Activated T-cell treated with anti-CD3 and anti-CD28 coated beads, Interleukin-2, amount 50 U/mL, for 4 hours (primary cell): ENCODE data around the gene POM121. TPM values are rescaled to one million over a fixed set of nuclear protein-coding genes. Genes with fewer than 3 reads are reported as not detected.
"Not testable (repeated sequence)": the region's sequence is repeated elsewhere in the genome, so short reads cannot be mapped to it uniquely, and the experiment has no call there.

Experiments
- ATAC-seq, 2 donors: fragments of 200-7000 bp; cut with Tn5 transposase; one replicate each; pipeline ENCODE4 v1.10.0; 2021
- DNase-seq: peaks from one replicate; pipeline ENCODE4 v3.0.0-alpha.2; 2020
- H3K27me3 Mint-ChIP-seq: one replicate; pipeline ENCODE4 v1.8.0; 2021; ENCODE audit warnings: low read depth, mixed read lengths
- H3K36me3 Mint-ChIP-seq: one replicate; pipeline ENCODE4 v1.8.0; 2022; ENCODE audit warnings: mixed read lengths; ENCODE audit not compliant: insufficient read depth
- H3K4me1 Mint-ChIP-seq: one replicate; pipeline ENCODE4 v1.8.0; 2021; ENCODE audit warnings: low read depth, mixed read lengths
- H3K4me3 Mint-ChIP-seq: one replicate; pipeline ENCODE4 v1.8.0; 2021; ENCODE audit warnings: mild to moderate bottlenecking, moderate library complexity, mixed read lengths
- H3K9me3 Mint-ChIP-seq: one replicate; pipeline ENCODE4 v1.8.0; 2021; ENCODE audit warnings: mixed read lengths
- total RNA-seq, 3 donors: library from RNA; stranded (reverse); gene quantifications; one replicate each; pipeline ENCODE4 v1.2.1, GENCODE V29; 2021

POM121 gene
- 10 to 100 TPM; 77.5 to 93.4 (median 84.2) TPM for total RNA-seq

DNA sequence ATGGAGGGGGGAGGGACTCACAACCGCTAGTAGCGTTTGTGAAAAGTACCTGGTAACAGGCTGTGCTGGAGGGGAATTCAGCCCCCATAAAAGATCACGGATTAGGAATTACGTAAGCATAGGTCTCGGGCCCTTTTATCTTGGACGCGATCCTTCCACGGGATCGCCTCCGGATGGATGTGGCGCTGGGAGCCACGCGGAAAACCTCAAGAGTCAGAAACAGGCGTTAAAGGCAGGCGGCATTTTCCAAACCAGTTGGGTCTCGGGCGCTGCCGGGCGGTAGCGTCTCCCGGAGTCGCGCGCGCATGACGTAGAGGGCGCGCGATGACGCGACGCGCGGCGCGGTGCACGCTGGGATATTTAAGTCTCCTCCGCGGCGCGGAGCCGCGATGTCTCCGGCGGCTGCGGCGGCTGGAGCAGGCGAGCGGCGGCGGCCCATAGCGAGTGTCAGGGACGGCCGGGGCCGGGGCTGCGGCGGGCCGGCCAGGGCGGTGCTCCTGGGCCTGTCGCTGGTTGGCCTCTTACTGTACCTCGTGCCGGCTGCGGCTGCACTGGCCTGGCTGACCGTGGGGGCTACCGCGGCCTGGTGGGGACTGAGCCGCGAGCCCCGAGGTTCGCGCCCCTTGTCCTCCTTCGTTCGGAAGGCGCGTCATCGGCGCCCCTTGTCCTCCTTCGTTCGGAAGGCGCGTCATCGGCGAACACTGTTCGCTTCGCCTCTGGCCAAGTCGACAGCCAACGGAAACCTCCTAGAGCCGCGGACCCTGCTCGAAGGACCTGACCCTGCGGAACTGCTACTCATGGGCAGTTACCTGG is at the start of gene POM121:
Gene POM121, plus strand, starts transcription at position 363 of the 813 bp plus-strand sequence. Its CDS starts 27 bp downstream, at position 390.
- DNase-seq (peak; percentile 80), ATAC-seq (peak; percentile 90 to 91)
- H3K36me3 Mint-ChIP-seq = peaks cover 36% of the 10 kb centered on the region
- peaks cover 26% of the 10 kb centered on the region for H3K4me1 Mint-ChIP-seq
- no peaks in the 10 kb centered on the region for H3K9me3 Mint-ChIP-seq
- H3K27me3 Mint-ChIP-seq = no peaks in the 10 kb centered on the region
- H3K4me3 Mint-ChIP-seq = peak within 1 kb of the TSS; percentile 98

DNA sequence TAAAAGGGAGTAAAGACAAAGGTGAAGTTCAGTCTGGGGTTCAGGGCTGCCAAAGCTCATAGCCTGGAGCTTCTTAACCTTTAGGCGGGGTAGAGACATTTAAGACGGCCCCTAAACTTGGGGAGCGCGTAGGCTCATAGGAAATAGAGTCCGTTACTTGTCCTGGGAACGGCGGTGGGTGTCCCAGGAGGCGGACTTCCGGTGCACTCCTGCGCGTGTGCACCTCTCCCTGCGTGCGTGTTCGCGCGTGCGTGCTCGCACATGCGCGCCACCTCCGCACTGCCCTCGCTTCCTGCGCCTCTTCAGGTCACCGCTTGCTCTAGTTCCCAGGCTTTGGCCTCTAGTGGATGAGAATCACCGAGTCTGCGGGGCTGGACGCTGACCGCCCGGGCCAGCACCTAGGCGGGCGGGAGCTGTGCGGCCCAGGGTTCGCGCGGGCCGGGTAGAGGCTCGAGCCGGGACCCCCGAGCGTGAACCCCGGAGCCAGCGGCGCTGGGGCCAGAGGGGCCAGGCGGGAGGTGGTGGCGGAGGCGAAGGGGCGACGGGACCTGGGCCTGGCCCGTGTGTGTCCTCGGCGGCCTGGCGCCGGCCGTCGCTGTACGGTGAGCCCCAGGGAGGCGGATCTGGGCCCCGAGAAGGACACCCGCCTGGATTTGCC is 45.7 kb upstream of the POM121 start:
- Mint-ChIP-seq H3K4me1 (peaks cover 14% of the 10 kb centered on the region), H3K4me3 (peak overlapping the region; percentile 98)
- ATAC-seq (peak; percentile 99), DNase-seq (peak; percentile 62)
- not testable (repeated sequence) for H3K27me3 Mint-ChIP-seq, H3K36me3 Mint-ChIP-seq, H3K9me3 Mint-ChIP-seq

DNA sequence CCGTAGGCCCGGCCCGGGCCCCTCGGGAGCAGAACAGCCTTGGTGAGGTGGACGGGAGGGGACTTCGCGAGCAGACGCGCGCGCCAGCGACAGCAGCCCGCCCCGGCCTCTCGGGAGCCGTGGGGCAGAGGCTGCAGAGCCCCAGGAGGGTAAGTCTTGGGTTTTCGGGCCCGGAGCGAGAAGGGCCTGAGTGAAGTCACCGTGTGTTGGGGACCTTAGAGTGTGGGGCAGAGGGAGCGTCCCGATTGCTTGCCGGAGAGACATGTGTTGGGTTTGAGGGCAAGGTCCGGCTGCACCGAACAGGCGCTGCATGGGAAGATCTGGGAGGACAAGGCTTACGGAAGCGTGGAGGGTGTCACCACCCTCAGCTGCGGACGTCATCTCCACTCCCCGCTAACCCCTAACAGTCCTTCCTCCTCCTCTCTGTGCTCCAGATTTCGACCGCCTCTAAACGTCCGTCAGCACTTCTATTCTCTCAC is 45.1 kb upstream of the POM121 start:
- Mint-ChIP-seq H3K4me3 (peak overlapping the region; percentile 98), H3K4me1 (peaks cover 14% of the 10 kb centered on the region)
- peak; percentile 16 to 22 for ATAC-seq
- DNase-seq = peak; percentile 17
- not testable (repeated sequence) for H3K36me3 Mint-ChIP-seq, H3K27me3 Mint-ChIP-seq, H3K9me3 Mint-ChIP-seq

DNA sequence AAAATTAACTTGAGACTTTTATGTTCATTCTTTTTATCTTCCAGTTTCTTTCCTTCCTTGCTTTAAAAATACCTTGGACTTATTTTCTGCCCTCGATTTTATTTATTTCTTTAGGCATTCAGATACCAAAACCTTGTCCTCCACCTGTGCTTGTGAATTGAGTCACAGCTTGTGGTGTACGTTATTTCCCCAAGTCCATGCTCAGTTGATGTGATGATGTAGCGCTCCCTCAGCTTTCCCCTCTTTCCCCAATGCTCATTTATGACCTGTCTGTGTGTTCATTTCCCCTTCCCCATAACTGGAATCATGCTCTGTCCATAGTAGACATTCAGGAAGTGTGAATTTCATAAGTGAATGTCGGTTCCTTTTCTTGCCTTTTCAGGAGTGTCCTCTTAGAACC is 33.1 kb upstream of the POM121 start:
- peaks cover 21% of the 10 kb centered on the region for H3K36me3 Mint-ChIP-seq

GRCh38 chr7:72904740-72905139 is 20.2 kb upstream of the POM121 start:
- not testable (repeated sequence) for H3K4me1 Mint-ChIP-seq, H3K9me3 Mint-ChIP-seq, H3K4me3 Mint-ChIP-seq, ATAC-seq, H3K27me3 Mint-ChIP-seq, DNase-seq
- peaks cover 29% of the 10 kb centered on the region for H3K36me3 Mint-ChIP-seq

More for the DNA sequence above, 33.1 kb upstream of the POM121 start:
- H3K4me1 Mint-ChIP-seq = peaks cover 10% of the 10 kb centered on the region
- not testable (repeated sequence) for DNase-seq, H3K27me3 Mint-ChIP-seq, H3K4me3 Mint-ChIP-seq, ATAC-seq, H3K9me3 Mint-ChIP-seq

DNA sequence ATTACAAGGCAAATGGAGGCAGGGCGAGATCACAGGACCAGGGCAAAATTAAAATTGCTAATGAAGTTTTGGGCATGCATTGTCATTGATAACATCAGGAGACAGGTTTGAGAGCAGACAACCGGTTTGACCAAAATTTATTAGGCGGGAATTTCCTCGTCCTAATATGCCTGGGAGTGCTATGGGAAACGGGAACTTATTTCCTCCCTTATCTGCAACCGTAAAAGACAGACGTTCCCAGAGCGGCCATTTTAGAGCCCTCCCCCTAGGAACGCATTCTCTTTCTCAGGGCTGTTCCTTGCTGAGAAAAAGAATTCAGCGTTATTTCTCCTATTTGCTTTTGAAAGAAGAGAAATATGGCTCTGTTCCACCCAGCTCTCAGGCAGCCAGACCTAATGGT is 16.5 kb upstream of the POM121 start:
- H3K9me3 Mint-ChIP-seq, H3K27me3 Mint-ChIP-seq, DNase-seq, H3K4me1 Mint-ChIP-seq, H3K4me3 Mint-ChIP-seq, ATAC-seq: not testable (repeated sequence)
- peaks cover 26% of the 10 kb centered on the region for H3K36me3 Mint-ChIP-seq

DNA sequence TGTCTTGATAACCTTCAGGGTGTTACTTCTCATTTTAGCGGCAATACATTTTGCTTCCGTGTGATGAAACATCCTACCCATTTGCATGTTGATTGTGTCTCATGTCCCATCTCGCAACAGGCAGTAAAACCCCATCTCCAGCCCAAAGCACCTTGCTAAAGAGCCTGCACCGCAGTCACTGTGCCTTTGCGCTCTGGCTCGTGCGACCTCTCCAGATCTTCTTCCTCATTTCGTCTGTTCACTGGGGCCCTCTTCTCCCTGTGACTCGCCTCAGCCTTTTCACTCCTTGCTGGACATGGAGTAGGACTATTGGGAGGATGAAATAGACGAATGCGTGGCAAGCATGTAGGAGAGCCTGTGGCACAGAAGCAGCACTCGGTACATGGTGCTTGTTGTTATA is 13.5 kb upstream of the POM121 start:
- DNase-seq, H3K4me3 Mint-ChIP-seq, H3K27me3 Mint-ChIP-seq, ATAC-seq, H3K9me3 Mint-ChIP-seq: not testable (repeated sequence)
- peaks cover 17% of the 10 kb centered on the region for H3K4me1 Mint-ChIP-seq
- H3K36me3 Mint-ChIP-seq = peaks cover 35% of the 10 kb centered on the region

DNA sequence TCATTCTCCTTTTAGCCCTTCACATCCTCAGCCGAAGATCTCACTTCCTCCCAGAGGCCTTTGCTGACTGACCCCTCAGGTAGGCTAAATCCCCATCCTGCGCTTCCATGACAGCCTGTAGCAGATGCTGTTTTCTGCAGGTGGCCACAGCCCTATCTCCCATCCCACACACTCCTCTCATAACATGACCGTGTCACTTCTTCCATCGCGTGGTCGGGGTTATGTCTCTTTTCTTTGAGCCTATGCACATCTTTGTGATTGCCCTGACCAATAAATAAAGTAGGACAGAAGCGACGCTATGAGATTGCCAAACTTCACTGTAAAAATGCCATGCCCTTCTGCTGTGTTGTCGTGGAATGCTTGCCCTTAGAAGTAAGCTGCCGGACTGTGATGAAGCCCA is 11.1 kb upstream of the POM121 start:
- not testable (repeated sequence) for H3K9me3 Mint-ChIP-seq, H3K27me3 Mint-ChIP-seq, ATAC-seq, DNase-seq, H3K4me3 Mint-ChIP-seq
- Mint-ChIP-seq H3K4me1 (peaks cover 22% of the 10 kb centered on the region), H3K36me3 (peaks cover 29% of the 10 kb centered on the region)

DNA sequence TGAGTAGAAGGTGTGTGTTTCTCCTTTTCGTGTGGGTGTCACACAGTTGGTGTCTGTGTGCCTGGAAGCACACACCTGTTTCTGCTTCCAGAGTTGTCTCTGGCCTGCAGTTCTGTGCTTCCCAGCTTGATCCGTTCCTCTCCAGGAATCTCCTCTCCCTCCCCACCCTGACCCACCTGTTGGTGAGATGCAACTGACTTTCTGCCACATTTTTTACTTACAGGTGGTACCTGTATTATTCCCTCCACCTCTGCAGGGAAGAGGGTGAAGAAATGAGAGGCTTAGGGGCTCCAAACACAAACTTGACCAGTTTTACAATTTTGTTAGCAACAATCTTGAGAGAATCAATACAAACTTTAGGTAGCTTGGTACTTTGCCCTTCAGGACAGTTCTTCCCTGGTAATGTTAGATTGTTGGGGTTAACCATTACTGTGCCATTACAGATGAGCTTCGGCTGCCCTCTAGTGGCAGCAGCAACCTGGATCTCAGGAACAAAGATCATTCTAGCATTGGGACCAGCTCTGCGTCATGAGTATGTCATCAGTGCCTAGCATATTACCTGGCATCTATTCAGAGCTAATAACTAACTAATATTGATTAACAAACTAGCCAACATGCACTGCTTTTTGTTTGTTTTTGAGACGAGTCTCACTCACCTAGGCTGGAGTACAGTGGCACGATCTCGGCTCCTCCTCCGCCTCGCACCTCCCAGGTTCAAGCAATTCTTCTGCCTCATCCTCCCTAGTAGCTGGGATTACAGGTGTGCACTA is 10.0 kb upstream of the POM121 start:
- H3K9me3 Mint-ChIP-seq, H3K4me3 Mint-ChIP-seq, H3K27me3 Mint-ChIP-seq: not testable (repeated sequence)
- ATAC-seq (peak; percentile 88 to 92), DNase-seq (peak; percentile 52)
- Mint-ChIP-seq H3K4me1 (peaks cover 26% of the 10 kb centered on the region), H3K36me3 (peaks cover 25% of the 10 kb centered on the region)

GRCh38 chr7:72919256-72919775 is 5.6 kb upstream of the POM121 start:
- H3K4me1 Mint-ChIP-seq = peaks cover 25% of the 10 kb centered on the region

GRCh38 chr7:72924386-72924732 is 536 bp upstream of the POM121 start:
- Mint-ChIP-seq H3K27me3 (no peaks in the 10 kb centered on the region), H3K36me3 (peaks cover 34% of the 10 kb centered on the region), H3K9me3 (no peaks in the 10 kb centered on the region), H3K4me3 (peak overlapping the region; percentile 98), H3K4me1 (peaks cover 31% of the 10 kb centered on the region)
- peak; percentile 41 to 42 for ATAC-seq
- no peak for DNase-seq

More at GRCh38 chr7:72919256-72919775, 5.6 kb upstream of the POM121 start:
- Mint-ChIP-seq H3K4me3 (no peak overlapping the region), H3K27me3 (no peaks in the 10 kb centered on the region), H3K36me3 (peaks cover 16% of the 10 kb centered on the region), H3K9me3 (no peaks in the 10 kb centered on the region)
- DNase-seq (no peak), ATAC-seq (no peak)

GRCh38 chr7:72925546-72926120 is 738 bp downstream of the POM121 start:
- peaks cover 40% of the 10 kb centered on the region for H3K36me3 Mint-ChIP-seq
- H3K4me1 Mint-ChIP-seq = peaks cover 25% of the 10 kb centered on the region
- H3K27me3 Mint-ChIP-seq = no peaks in the 10 kb centered on the region
- H3K9me3 Mint-ChIP-seq = no peaks in the 10 kb centered on the region
- peak overlapping the region; percentile 98 for H3K4me3 Mint-ChIP-seq
- DNase-seq (no peak), ATAC-seq (peak; percentile 41)

DNA sequence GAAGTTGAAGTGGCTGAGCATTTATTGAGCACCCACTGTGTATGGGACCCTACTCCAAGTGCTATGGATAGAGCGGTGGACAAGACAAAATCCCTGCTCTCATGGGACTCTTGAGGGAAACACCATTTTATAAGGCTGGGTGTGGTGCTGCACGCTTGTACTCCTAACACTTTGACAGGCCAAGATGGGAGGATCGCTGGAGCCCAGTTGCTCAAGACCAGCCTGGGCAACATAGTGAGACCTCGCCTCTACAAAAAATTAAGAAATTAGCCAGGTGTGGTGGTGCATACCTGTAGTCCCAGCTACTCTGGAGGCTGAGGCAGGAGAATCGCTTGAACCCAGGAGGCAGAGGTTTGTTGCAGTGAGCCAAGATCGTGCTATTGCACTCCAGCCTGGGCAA is 2.9 kb downstream of the POM121 start:
- not testable (repeated sequence) for DNase-seq, H3K4me3 Mint-ChIP-seq, H3K27me3 Mint-ChIP-seq, H3K9me3 Mint-ChIP-seq, ATAC-seq
- H3K4me1 Mint-ChIP-seq = peaks cover 25% of the 10 kb centered on the region
- peaks cover 38% of the 10 kb centered on the region for H3K36me3 Mint-ChIP-seq

- H3K4me3 Mint-ChIP-seq, ATAC-seq, DNase-seq, H3K27me3 Mint-ChIP-seq, H3K9me3 Mint-ChIP-seq: not testable (repeated sequence)
- Mint-ChIP-seq H3K4me1 (peaks cover 22% of the 10 kb centered on the region), H3K36me3 (peaks cover 36% of the 10 kb centered on the region)
Measured at GRCh38 chr7:72928216-72928615, 3.3 kb downstream of the POM121 start.
